T-helper 9 cell (primary cell): ENCODE data around the gene TMEM245.

Experiments
- DNase-seq: peaks from one replicate; pipeline ENCODE4 v3.0.0-alpha.2; 2020
- total RNA-seq, 2 donors: gene quantifications; one replicate each; lab custom pipeline; 2026; lab: John Stamatoyannopoulos, UW

TMEM245 gene
- 95.6 to 243 reads per million in 2 donors for total RNA-seq

DNA sequence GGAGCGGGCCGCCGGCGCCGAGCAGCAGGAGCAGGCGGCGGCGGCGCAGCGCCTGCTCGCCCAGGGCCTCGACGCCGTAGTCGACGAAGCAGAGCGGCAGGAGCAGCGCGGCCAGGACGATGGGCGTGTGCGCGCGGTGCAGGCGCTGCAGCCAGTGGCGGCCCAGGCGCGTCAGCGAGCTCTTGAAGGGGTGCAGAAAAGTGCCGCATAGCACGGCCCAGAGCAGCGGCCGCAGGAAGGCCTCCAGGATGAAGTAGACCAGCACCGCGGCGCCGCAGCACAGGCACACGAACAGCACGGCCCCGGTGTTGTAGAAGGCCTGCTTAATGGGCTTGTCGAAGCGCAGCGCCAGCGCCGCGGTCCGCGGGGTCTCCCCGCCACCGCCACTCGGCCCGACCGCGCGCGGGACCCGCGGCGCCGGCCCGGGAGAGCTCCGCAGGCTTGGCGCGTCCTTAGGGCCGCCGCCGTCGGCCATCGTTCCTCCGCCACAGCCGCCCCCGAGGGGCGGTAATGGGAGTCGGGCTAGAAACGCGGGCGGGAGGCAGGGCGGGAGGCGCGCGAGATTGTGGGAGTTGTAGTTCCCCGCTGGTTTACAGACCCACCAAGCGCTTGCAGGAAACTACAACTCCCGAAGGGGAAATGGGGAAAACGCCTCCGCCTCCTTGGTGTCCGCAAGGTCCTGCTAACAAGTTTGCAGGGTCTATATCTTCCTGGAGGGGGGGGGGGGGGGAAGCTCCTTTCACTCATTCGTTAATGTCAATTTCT is at the start of gene TMEM245:
TSS of gene TMEM245 (minus strand) at position 509 of the 765 bp plus-strand sequence. CDS start at position 475, 34 bp downstream.
- peak; percentile 88 for DNase-seq

DNA sequence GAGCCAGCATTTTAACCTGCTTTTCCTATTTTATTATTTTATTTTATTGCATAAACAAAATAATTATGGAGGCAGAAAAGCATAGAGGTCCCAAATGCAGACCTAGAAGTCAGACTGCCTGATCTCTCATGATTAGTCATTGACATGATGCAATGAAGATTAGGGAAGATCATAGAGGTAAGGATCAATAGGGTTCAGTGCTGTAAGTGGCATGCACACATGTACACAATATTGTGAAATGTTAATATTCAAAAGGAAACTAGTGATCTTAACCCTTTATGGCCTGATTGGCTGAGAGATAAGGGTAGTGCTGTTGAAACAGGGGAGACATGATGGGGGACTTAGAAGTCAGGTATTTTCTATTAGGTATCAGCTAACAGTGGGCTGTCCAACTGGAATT is 48.4 kb upstream of the TMEM245 start:
- DNase-seq, result no peak

DNA sequence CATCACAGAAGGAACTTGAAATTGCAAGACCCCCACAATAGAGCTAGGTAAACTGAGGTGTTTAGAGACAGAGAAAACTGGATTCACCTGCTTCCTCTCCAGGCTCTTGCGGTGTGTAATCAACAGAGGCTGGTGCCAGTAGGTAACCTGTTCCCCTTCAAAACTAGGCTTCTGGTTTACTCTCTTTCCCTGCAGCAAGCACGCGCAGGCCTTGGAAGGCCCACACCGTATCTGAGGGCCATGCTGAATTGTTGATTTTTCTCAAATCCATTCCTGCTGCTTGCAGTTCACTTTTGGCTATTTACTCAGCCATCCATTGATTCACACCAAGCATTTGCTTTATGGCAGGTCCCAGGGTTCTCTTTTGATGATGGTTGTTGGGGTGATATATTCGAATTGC is 48.0 kb upstream of the TMEM245 start:
- no peak for DNase-seq

DNA sequence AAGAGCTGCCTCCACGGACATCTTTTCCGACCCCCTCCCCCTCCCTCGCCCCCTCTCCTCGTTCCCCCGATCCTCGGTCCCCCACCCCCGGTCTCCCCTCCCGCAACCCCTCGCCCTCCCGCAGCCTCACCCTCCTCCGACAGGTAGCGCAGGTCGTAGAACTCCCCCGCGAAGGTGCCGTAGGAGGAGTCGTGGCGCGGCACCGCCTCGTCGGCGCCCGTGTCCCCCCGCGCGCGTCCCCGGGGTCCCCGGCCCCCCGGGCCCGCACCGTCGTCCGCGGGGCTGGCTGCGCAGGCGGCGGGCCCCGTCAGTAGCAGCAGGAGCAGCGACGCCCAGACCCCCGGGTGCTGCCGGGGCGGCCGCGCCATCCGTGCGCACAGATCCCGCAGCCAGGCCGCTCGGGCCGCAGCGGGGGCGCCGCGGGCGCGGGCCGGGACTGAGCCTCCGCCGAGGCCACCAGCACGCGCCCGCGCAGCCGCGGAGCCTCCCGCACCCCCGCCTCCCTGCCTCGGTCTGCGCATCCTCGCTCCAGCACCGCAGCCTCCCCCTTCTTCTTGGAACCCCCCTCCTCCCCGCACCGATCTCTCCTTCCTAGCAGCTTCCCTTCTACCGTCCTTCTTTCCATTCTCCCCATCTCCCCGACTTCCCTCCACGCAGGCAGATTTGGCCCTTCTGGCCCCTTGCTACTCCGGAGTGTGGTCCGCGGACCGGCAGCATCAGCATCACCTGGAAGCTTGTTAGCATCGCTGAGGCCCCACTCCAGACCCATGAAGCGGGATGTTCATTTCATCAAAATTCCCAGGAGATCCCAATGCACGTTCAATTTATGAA is 47.2 kb upstream of the TMEM245 start, which contains the start of gene FRRS1L:
TSS of gene FRRS1L (minus strand) at position 479 of the 831 bp plus-strand sequence. CDS start at position 368, 111 bp downstream.
- no peak for DNase-seq

DNA sequence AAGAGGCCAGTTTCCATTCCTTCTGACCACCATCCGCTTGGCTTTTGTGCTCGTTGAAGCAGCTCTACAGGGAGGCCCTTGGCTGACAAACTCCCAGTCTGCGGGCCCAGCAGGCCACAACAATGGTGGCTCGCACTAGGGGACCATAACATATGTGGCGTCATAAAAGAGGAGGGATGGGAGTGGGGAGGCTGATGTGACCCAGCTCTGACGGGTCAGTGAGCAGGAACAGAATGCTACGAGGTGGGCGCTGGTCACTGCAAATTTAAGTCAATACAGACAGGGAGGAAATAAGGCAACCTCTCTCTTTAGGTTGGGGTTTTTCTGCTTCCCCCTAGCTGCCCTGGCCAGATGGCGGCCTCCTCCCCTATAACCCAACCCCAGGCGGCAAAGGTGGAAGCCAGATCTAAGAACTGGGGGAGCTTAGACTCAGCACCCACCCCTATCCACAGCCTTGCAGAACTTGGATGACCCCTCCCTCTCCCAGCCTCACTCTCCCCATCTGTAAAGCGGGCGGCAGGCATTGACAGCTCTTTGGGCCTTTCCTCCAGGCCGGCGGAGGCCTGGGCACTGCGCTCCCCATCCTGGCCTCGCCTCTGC is 46.5 kb upstream of the TMEM245 start:
- no peak for DNase-seq

DNA sequence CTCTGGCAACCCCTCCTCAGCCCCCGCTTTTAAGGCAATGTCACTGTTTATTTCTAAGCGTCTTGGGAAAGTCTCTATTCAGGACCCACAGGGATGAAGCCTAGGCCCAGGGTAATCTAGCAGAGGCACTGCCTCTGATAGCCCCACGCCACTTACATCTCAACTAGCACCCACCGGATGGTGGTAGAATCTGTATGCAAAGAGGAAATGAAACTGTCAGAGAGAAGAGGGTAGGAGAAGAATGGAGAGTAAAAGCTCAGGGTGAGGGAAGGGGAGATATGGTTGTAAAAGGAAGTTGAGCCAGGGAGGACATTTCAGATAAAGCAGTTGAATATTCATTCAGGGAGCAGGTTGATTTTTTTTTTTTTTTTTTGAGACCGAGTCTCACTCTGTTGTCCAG is 44.3 kb upstream of the TMEM245 start:
- no peak for DNase-seq

DNA sequence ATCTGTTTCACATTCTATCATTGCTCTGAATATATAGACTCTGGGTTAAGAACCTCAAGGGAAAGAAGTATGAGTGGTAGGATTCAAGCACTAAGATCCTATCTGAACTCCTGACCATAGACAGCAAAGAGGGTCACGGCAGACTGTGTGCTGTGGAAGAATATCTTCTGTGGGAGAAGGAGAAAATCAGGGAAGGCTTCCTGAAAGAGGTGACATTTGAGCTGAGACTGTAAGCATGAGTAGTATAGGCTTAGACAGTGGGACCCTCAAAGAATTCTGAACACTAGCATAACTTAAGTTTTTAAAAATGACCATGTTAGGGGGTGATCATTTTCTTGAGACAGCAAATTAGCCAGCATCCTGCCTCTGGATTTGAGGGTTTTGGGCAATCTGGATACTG is 43.4 kb upstream of the TMEM245 start:
- no peak for DNase-seq

DNA sequence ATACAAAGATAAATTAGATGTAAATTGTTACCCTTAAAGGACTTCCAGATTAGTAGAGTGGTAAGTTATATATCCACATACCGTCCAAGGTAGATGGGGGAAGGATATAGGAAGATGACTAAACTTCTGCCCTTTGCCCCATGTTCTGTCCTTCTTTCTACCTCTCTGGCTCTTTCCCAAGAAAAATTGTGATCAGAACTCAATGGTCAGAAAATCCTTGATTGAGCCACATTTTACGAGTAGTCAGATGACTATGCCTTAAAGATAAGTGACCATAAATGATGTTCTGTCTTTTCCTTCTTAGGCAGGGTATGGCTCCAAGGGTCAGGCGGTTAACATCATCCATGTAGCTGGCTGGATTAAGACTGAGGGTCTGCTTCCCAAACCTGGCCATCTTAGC is 42.9 kb upstream of the TMEM245 start:
- no peak for DNase-seq

DNA sequence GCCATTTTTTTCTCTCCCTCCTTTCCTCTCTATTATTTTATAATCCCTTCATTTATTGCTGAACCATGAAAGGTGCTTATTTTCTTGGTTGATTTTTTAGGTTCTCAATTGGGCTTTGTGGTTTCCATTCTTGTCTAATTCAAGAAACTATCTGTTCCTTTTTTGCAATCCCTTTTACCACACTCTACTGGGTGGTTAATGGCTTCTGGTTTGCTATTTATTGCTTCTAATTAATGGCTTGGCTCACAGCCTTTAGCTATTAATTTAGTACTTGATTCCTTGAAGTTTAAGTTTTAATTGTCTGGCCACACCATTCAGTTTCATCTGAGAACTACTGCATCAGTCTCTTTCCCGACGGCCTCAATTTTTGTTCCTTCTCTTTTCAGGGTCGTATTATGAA is 41.7 kb upstream of the TMEM245 start:
- no peak for DNase-seq

DNA sequence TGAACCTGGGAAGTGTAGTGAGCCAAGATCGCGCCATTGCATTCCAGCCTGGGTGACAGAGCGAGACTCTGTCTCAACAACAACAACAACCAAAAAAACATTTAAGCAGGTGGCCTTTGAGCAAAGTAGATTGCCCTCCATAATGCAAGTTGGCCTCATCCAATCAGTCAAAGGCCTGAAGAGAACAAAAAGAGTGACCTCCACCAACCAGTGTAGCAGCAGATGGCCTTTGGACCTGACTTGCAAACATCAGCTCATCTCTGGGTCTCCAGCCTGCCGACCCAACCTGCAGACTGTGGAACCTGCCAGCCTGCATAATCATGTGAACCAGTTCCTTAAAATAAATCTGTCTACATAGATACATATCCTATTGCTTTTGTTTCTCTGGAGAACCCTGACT is 39.8 kb upstream of the TMEM245 start:
- DNase-seq, result no peak

DNA sequence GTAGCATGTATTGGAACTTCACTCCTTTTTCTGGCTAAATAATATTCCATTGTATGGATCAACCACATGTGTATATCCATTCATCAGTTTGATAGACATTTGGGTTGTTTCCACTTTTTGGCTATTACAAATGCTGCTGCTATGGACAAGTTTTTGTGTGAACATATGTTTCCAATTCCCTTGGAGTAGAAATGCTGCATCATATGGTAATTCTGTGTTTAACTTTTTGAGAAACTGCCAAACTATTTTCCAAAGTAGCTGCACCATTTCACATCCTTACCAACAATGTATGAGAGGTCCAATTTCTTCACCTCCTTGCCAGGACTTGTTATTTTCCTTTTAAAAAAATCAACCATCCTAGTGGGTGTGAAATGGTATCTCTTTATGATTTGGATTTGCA is 38.9 kb upstream of the TMEM245 start:
- no peak for DNase-seq

DNA sequence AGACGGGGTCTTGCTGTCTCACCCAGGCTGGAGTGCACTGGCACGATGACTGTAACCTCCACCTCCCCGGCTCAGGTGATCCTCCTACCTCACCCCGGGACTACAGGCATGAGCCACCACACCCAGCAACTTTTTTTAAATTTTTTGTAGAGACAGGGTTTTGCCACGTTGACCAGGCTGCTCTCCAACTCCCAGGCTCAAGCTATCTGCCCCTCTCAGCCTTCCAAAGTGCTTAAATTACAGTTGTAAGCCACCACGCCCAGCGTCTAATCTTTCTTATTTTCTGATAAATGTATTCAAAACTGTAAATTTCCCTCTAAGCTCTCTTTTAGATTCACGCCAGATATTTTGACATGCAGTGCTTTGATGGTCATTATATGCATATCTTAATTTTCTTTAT is 37.0 kb upstream of the TMEM245 start:
- no peak for DNase-seq

DNA sequence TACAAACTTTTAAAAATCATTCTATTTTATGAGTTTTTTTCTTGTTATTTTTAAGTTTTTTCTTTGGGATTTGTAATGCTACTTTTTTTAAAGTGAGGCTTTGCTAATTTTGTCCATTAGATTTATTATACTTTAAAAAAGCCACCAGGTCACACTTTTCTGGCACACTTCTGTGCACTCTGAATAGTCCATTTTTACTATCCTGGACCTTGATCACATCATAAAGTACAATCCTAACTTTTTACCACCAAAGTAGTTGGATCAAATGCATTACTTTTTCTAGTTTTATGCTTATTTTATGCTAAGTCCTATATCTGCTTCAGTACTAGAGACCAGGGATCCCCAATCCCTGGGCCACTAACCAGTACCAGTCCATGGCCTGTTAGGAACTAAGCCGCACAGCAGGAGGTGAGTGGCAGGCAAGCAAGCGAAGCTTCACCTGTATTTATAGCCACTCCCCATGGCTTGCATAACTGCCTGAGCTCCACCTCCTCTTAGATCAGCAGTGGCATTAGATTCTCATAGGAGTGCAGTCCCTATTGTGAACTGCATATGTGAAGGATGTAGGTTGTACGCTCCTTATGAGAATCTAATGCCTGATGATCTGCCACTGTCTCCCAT is 31.3 kb upstream of the TMEM245 start:
- DNase-seq, result no peak

DNA sequence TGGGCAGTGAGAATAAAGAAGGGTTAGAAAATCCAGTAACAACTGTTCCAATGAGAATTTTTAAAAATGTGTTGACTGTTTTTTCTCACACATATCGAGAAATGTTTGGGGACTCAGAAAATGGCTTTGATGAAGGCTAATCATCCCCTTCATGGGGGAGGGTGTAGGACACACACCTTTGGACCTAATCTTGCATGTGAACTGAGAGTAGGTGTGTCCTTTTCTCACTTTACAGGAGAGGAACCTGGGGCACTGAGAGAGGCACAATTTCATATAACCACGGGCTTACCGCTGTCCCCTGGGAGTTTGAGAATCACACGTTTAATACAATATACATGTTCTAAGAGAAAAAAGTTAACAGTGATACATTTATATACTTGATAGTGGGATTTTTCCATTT is 30.0 kb upstream of the TMEM245 start:
- DNase-seq, result no peak

DNA sequence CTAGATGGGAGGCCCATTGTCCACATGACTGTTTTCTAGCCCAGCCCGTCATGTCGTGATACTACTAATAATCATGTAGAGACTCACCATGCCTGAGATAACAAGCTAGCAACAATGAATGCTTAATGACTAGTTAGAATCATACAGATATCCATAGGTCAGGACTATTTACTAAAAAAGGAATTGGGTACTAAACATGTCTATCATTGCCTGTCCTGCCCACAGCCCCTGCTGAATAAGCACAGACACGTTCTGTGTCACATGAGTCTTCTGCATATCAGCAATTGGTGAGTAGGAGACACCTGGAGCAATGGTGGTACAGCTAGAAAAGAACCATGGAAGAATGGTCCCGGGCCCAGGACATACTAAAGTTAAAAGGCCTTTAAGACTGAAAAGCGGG is 29.3 kb upstream of the TMEM245 start:
- DNase-seq, result no peak

DNA sequence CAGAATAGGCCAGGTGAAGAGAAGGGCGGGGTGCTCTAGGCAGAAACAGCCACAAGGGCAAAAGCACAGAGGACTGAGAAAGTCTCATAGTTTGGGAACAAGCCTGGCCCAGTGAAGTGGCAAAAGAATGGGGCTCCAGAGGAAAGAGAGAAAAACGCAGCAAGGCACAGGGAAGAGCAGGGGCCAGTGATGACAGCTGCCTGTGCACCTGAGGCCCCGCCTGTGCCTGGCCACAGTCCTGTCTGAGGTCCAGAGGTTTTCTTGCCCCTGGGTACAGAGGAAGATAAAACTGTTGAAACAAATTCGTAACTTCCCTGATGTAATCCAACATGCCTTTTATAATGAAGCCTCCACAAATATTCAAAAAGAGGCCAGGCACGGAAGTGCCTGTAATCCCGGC is 25.3 kb upstream of the TMEM245 start:
- DNase-seq, result no peak

DNA sequence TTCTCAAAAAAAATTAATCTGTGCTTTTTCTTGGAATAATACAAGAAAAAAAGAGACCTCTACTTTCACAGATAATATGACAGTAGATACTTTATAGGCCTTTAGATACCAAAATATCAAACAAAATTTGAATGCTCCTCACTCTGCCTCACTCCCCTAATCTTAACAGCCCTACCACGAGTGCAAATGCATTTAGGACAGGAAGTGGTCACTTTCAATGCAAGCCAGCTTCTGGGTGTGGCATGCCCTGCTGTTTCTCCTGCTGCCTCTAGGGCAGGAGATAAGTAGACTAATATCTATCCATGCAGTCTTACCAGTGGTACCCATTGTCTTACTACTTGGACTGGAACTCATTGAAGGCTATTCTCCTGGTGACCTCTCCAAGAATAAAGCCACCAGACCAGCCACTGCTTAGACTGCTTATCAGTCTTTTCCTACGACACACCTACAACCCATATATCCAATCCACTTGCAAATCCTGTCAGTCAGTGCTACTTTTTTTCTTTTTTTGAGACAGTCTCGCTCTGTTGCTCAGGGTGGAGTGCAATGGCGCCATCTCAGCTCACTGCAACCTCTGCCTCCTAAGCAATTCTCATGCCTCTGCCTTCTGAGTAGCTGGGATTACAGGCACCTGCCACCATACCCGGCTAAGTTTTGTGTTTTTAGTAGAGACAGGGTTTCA is 24.3 kb upstream of the TMEM245 start:
- DNase-seq, result no peak

DNA sequence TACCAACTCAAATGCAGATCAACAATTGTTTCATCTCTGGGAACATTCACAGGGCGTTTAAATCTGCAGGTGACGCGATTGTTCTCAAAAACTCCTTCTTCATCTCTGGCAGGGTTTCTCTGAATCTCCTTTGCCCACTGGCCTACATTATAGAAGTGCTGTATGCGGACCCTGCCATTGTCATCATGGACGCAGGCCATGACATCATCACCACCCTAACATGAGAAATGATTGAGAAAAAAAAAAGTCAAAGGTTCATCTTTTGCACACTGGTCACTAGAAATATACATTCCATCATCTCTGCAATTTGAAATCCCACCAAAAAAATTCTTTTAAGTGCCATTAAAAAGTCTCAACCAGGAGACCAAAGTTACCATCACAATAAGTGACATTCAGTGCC is 21.6 kb upstream of the TMEM245 start:
- DNase-seq, result no peak

DNA sequence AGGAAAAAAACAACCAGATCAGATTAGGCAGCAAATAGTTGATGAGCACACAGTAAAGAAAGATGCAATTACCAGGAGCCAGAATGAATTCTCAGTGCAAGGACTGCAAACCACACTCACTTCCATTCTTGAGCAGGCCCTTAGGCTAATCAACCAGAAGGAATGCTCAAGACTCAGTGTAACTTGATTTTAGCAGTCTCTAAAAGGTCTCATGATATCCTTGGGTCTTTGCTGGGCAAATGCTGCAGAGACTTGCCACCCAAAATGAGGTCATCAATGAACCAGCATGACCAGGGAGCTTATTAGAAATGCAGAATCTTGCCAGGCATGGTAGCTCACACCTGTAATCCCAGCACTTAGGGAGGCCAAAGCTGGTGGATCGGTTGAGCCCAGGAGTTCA is 20.1 kb upstream of the TMEM245 start:
- no peak for DNase-seq

DNA sequence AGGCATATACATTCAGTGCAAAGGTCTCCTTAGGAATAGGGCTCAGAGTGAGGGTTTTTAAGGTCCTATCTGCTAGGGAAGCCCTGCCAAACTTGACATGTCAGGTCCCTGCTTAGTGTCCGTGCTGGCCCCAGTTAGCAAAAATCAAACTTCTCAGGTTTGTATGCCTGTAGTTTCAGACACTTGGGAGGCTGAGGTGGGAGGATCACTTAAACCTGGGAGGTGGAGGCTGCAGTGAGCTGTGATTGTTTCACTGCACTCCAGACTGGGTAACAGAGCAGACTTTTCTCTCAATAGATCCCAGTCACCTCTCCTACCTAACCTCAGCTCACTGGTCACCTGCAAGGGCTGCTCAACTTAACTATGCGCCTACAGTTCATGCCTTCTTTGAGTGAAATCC is 18.7 kb upstream of the TMEM245 start:
- no peak for DNase-seq

DNA sequence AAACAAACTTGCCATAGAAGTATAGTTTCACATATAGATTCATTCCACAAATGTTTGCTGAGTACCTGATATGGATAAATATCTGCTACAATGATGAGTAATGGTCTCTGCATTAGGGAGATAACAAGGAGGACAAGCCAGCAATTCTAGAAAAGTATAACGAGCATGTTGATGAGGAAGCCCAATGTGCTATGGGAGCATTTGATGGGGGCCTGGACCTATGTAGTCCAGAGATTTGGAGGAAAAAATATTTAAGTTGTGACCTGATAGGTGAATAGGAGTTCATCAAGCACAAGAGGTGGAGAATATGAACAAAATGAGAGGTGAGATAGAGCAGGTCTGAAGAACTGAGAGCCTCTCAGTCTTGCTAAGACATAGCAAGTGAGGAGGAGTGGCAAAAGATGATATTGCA is 14.4 kb upstream of the TMEM245 start:
- no peak for DNase-seq

DNA sequence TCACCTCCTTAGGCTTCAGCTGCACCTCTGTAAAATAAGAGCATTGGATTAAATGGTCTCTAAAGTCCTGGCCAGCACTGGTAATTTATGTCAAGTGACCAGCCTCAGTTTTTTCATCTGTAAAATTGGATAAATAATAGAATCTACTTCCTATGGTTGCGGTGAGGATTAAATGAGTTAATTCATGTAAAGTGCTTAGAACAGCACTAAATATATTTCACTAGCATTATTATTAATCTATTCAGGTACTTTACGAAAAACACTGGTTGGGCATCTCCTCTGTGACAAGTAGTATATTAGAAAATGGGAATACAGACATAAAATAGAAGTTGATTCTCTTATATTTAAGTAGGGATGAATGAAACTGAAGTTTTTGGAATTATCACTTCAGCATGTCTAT is 13.8 kb upstream of the TMEM245 start:
- DNase-seq, result no peak
